Measurements from ENCODE around the gene NSG2. TPM values are rescaled to one million over a fixed set of nuclear protein-coding genes. Genes with fewer than 3 reads are reported as not detected.

The NSG2 gene
- total RNA-seq, 4 donors from 2014 or later: not detected

- no peak for TF ChIP-seq CTCF (IDR thresholded peaks at IDR 0.05; ENCODE audit: low read depth)
Observed at GRCh38 chr5:174052636-174053035, 7.1 kb downstream of the NSG2 start.

GRCh38 chr5:174053905-174054304, 8.4 kb downstream of the NSG2 start:
- TF ChIP-seq CTCF (IDR thresholded peaks at IDR 0.05; ENCODE audit: low read depth): no peak

- TF ChIP-seq CTCF (IDR thresholded peaks at IDR 0.05; ENCODE audit: low read depth): no peak
Observed at GRCh38 chr5:174056064-174056847, 10.8 kb downstream of the NSG2 start.

- TF ChIP-seq CTCF (IDR thresholded peaks at IDR 0.05; ENCODE audit: low read depth): no peak
Observed at GRCh38 chr5:174057206-174057605, 11.7 kb downstream of the NSG2 start.

GRCh38 chr5:174058433-174059122, 13.1 kb downstream of the NSG2 start:
- TF ChIP-seq CTCF (IDR thresholded peaks at IDR 0.05; ENCODE audit: low read depth): no peak

- TF ChIP-seq CTCF (IDR thresholded peaks at IDR 0.05; ENCODE audit: low read depth): no peak
Observed at GRCh38 chr5:174059247-174059646, 13.7 kb downstream of the NSG2 start.

GRCh38 chr5:174063082-174063756, 17.7 kb downstream of the NSG2 start:
- TF ChIP-seq CTCF (IDR thresholded peaks at IDR 0.05; ENCODE audit: low read depth): no peak

Measured in subcutaneous adipose tissue (tissue), 4 donors.